MM.1S (cell line): ENCODE results near the gene MACROD2.

Experiments used
- CTCF ChIP-seq: fragments of 300-600 bp; sonication (generic); IDR thresholded peaks from 2 replicates; pipeline ENCODE4 v1.5.1; 2016; ENCODE audit warnings: antibody characterized with exemption, low read length, mixed read lengths
- EZH2 ChIP-seq: fragments of 300-600 bp; sonication (generic); optimal IDR thresholded peaks from 2 replicates; pipeline ENCODE3; 2017; ENCODE audit warnings: low read depth, mild to moderate bottlenecking, antibody characterized with exemption, low read length, mixed read lengths
- EZH2phosphoT487 ChIP-seq: fragments of 300-600 bp; sonication (generic); IDR thresholded peaks from 2 replicates; pipeline ENCODE4 v1.6.1; 2018; ENCODE audit warnings: antibody characterized with exemption, low read length

- TF ChIP-seq EZH2phosphoT487 (no peak), CTCF (no peak), EZH2 (no peak)
These were observed 1375.1 kb downstream of the MACROD2 start for GRCh38 chr20:15370370-15370769.
